HG03442 (cell line): ENCODE data around the gene PIK3R3.
"Not testable (repeated sequence)": the region's sequence is repeated elsewhere in the genome, so short reads cannot be mapped to it uniquely, and the experiment has no call there.

ENCODE experiments used
- ATAC-seq: cut with Tn5 transposase; IDR thresholded peaks from one replicate; pipeline ENCODE4 v1.9.1; 2021; ENCODE audit warnings: mild to moderate bottlenecking, moderate library complexity; ENCODE audit not compliant: unreplicated experiment

PIK3R3 gene

GRCh38 chr1:46072975-46073374, 59.5 kb downstream of the PIK3R3 start:
- no peak for ATAC-seq

- ATAC-seq = no peak
These were observed 62.1 kb downstream of the PIK3R3 start for GRCh38 chr1:46070164-46070814.

GRCh38 chr1:46068525-46068924, 63.9 kb downstream of the PIK3R3 start:
- ATAC-seq = no peak

- no peak for ATAC-seq
These were observed 64.8 kb downstream of the PIK3R3 start for GRCh38 chr1:46067652-46068051.

- ATAC-seq = peak; percentile 52
These were observed 67.0 kb downstream of the PIK3R3 start for GRCh38 chr1:46065405-46065804.

GRCh38 chr1:46064708-46065107, 67.7 kb downstream of the PIK3R3 start:
- ATAC-seq = no peak

GRCh38 chr1:46062651-46063319, 69.6 kb downstream of the PIK3R3 start:
- ATAC-seq = no peak

- ATAC-seq = no peak
These were observed 71.3 kb downstream of the PIK3R3 start for GRCh38 chr1:46061146-46061545.

- no peak for ATAC-seq
These were observed 73.5 kb downstream of the PIK3R3 start for GRCh38 chr1:46058936-46059335.

GRCh38 chr1:46057781-46058180, 74.6 kb downstream of the PIK3R3 start:
- ATAC-seq = no peak

GRCh38 chr1:46057215-46057614, 75.2 kb downstream of the PIK3R3 start:
- not testable (repeated sequence) for ATAC-seq

- no peak for ATAC-seq
These were observed 76.1 kb downstream of the PIK3R3 start for GRCh38 chr1:46056325-46056724.

- ATAC-seq = no peak
These were observed 78.7 kb downstream of the PIK3R3 start for GRCh38 chr1:46053734-46054133.

GRCh38 chr1:46044116-46044515, 88.3 kb downstream of the PIK3R3 start:
- no peak for ATAC-seq

GRCh38 chr1:46043458-46044017, 88.9 kb downstream of the PIK3R3 start:
- peak; percentile 73 for ATAC-seq

- ATAC-seq = no peak
These were observed 90.5 kb downstream of the PIK3R3 start for GRCh38 chr1:46041974-46042373.

- ATAC-seq = no peak
These were observed 90.9 kb downstream of the PIK3R3 start for GRCh38 chr1:46041551-46041950.

GRCh38 chr1:46039571-46040052, 92.8 kb downstream of the PIK3R3 start:
- ATAC-seq = no peak

- ATAC-seq = no peak
These were observed 95.3 kb downstream of the PIK3R3 start for GRCh38 chr1:46036894-46037839.

GRCh38 chr1:46034601-46035516, 97.6 kb downstream of the PIK3R3 start:
- no peak for ATAC-seq
